H9 (cell line): Measurements from ENCODE around the gene CTIF. TPM values are rescaled to one million over a fixed set of nuclear protein-coding genes. Genes with fewer than 3 reads are reported as not detected.

Source experiments
- DNase-seq: peaks from one replicate; pipeline ENCODE4 v3.0.0-alpha.2; 2017
- H2AFZ ChIP-seq: one replicate; pipeline ENCODE4 v1.6.1; 2013; ENCODE audit warnings: mild to moderate bottlenecking, low read length, control low read depth, moderate library complexity
- H2AK5ac ChIP-seq: 2 replicates; pipeline ENCODE4 v1.6.1; 2013; ENCODE audit warnings: low read length, control low read depth, mixed read lengths; ENCODE audit not compliant: insufficient read length
- H2BK120ac ChIP-seq: one replicate; pipeline ENCODE4 v1.6.1; 2013; ENCODE audit warnings: low read depth, mild to moderate bottlenecking, low read length, control low read depth, inconsistent platforms; ENCODE audit not compliant: poor library complexity, severe bottlenecking
- H2BK12ac ChIP-seq: 2 replicates; pipeline ENCODE4 v1.6.1; 2013; ENCODE audit warnings: low read length, control low read depth, mixed read lengths, low read depth; ENCODE audit not compliant: insufficient read length
- H2BK15ac ChIP-seq: 2 replicates; pipeline ENCODE4 v1.6.1; 2013; ENCODE audit warnings: low read depth, low read length, control low read depth
- H2BK20ac ChIP-seq: one replicate; pipeline ENCODE4 v1.6.1; 2013; ENCODE audit warnings: low read depth, mild to moderate bottlenecking, low read length, control low read depth, inconsistent platforms; ENCODE audit not compliant: poor library complexity, severe bottlenecking
- H2BK5ac ChIP-seq: 2 replicates; pipeline ENCODE4 v1.6.1; 2013; ENCODE audit warnings: low read length, control low read depth, mixed read lengths; ENCODE audit not compliant: insufficient read length
- H3K14ac ChIP-seq: 2 replicates; pipeline ENCODE4 v1.6.1; 2013; ENCODE audit warnings: low read length, control low read depth; ENCODE audit not compliant: insufficient read depth
- H3K18ac ChIP-seq: 2 replicates; pipeline ENCODE4 v1.6.1; 2013; ENCODE audit warnings: low read depth, mild to moderate bottlenecking, mixed read lengths, low read length, control low read depth; ENCODE audit not compliant: insufficient read length
- H3K23ac ChIP-seq: 2 replicates; pipeline ENCODE4 v1.6.1; 2013; ENCODE audit warnings: low read length, control low read depth, mixed read lengths, low read depth; ENCODE audit not compliant: insufficient read length
- H3K23me2 ChIP-seq: 2 replicates; pipeline ENCODE4 v1.6.1; 2013; ENCODE audit warnings: low read depth, mild to moderate bottlenecking, mixed read lengths, low read length, control low read depth; ENCODE audit not compliant: insufficient read length, poor library complexity, severe bottlenecking
- H3K27ac ChIP-seq: 2 replicates; pipeline ENCODE4 v1.5.1; 2013; ENCODE audit warnings: low read length, control low read depth, mixed read lengths, low read depth; ENCODE audit not compliant: insufficient read length
- H3K27me3 ChIP-seq: 2 replicates; pipeline ENCODE4 v1.6.1; 2013; ENCODE audit warnings: low read length, control low read depth, inconsistent platforms; ENCODE audit not compliant: insufficient read depth
- H3K4ac ChIP-seq: 2 replicates; pipeline ENCODE4 v1.6.1; 2013; ENCODE audit warnings: low read depth, mild to moderate bottlenecking, control low read depth, inconsistent platforms, low read length, moderate library complexity
- H3K4me1 ChIP-seq: 2 replicates; pipeline ENCODE4 v1.6.1; 2013; ENCODE audit warnings: low read length, control low read depth, inconsistent platforms; ENCODE audit not compliant: insufficient read depth
- H3K4me2 ChIP-seq: 2 replicates; pipeline ENCODE4 v1.6.1; 2013; ENCODE audit warnings: low read length, control low read depth, mixed read lengths; ENCODE audit not compliant: insufficient read length, insufficient read depth
- H3K56ac ChIP-seq: 2 replicates; pipeline ENCODE4 v1.6.1; 2013; ENCODE audit warnings: low read depth, mild to moderate bottlenecking, mixed read lengths, low read length, control low read depth; ENCODE audit not compliant: insufficient read length
- H3K79me1 ChIP-seq: 2 replicates; pipeline ENCODE4 v1.6.1; 2013; ENCODE audit warnings: low read depth, mild to moderate bottlenecking, moderate library complexity, low read length, control low read depth, inconsistent platforms; ENCODE audit not compliant: insufficient read depth, poor library complexity, severe bottlenecking
- H3K79me2 ChIP-seq: 2 replicates; pipeline ENCODE4 v1.6.1; 2013; ENCODE audit warnings: low read length, control low read depth, inconsistent platforms; ENCODE audit not compliant: insufficient read depth
- H3K9ac ChIP-seq: 2 replicates; pipeline ENCODE4 v1.6.1; 2013; ENCODE audit warnings: low read length, control low read depth, mixed read lengths; ENCODE audit not compliant: insufficient read length; ENCODE audit errors: extremely low read depth
- H3K9me3 ChIP-seq: one replicate; pipeline ENCODE4 v1.6.1; 2013; ENCODE audit warnings: low read depth, low read length, inconsistent platforms; ENCODE audit not compliant: control insufficient read depth
- H3T11ph ChIP-seq: one replicate; pipeline ENCODE4 v1.6.1; 2013; ENCODE audit warnings: mild to moderate bottlenecking, low read length, control low read depth, inconsistent platforms
- H4K20me1 ChIP-seq: one replicate; pipeline ENCODE4 v1.6.1; 2013; ENCODE audit not compliant: control insufficient read depth, insufficient read length, insufficient read depth
- H4K5ac ChIP-seq: 2 replicates; pipeline ENCODE4 v1.6.1; 2013; ENCODE audit warnings: low read depth, mild to moderate bottlenecking, mixed read lengths, low read length, control low read depth; ENCODE audit not compliant: insufficient read length
- H4K8ac ChIP-seq: replicated peaks from 2 replicates; pipeline ENCODE4 v1.6.1; 2013; ENCODE audit warnings: low read length, control low read depth, mixed read lengths, low read depth; ENCODE audit not compliant: insufficient read length
- H4K91ac ChIP-seq: 2 replicates; pipeline ENCODE4 v1.6.1; 2013; ENCODE audit warnings: low read depth, mild to moderate bottlenecking, moderate library complexity, mixed read lengths, low read length, control low read depth; ENCODE audit not compliant: insufficient read length
- H3K27ac Mint-ChIP-seq, 3 experiments: 2 replicates in 2 of 3; 3 replicates in 1 of 3; pipeline ENCODE4 v1.8.0; 2020 to 2021; ENCODE audit warnings: mixed read lengths in 3 of 3, mild to moderate bottlenecking in 1 of 3, moderate library complexity in 1 of 3
- H3K27me3 Mint-ChIP-seq: 2 replicates; pipeline ENCODE4 v1.8.0; 2021; ENCODE audit warnings: low read depth, mild to moderate bottlenecking, moderate library complexity, mixed read lengths
- H3K36me3 Mint-ChIP-seq, 3 experiments: 2 replicates in 2 of 3; 3 replicates in 1 of 3; pipeline ENCODE4 v1.8.0; 2020 to 2021; ENCODE audit warnings: low read depth in 3 of 3, mixed read lengths in 3 of 3; ENCODE audit not compliant: insufficient read depth in 1 of 3
- H3K4me1 Mint-ChIP-seq, 2 experiments: 2 replicates each; pipeline ENCODE4 v1.8.0; 2020; ENCODE audit warnings: mixed read lengths in 2 of 2
- H3K4me3 Mint-ChIP-seq, 2 experiments: 2 replicates in 1 of 2; 3 replicates in 1 of 2; pipeline ENCODE4 v1.8.0; 2020 to 2021; ENCODE audit warnings: mild to moderate bottlenecking in 2 of 2, mixed read lengths in 2 of 2, moderate library complexity in 1 of 2
- H3K9me3 Mint-ChIP-seq, 2 experiments: 2 replicates in 1 of 2; 3 replicates in 1 of 2; pipeline ENCODE4 v1.8.0; 2020; ENCODE audit warnings: mild to moderate bottlenecking in 2 of 2, mixed read lengths in 2 of 2, moderate library complexity in 1 of 2
- CTCF ChIP-seq: fragments of 200-600 bp; sonication (generic); conservative IDR thresholded peaks from 3 replicates; pipeline ENCODE4 v1.8.0; 2021; ENCODE audit warnings: antibody characterized with exemption, mild to moderate bottlenecking
- WGBS: extraction: QIAGEN DNeasy Blood & Tissue Kit; methylation state at CpG from one replicate; pipeline ENCODE4 v1.1.7; 2013; ENCODE audit warnings: missing lambda C conversion rate, low lambda C conversion rate, mixed read lengths; ENCODE audit not compliant: insufficient read length; ENCODE audit errors: extremely low coverage; 5-methylcytosine and 5-hydroxymethylcytosine counted together
- total RNA-seq: library from RNA; stranded (reverse); gene quantifications from 2 replicates; pipeline ENCODE4 v1.2.1, GENCODE V29; 2021

Gene CTIF
- total RNA-seq, 1 experiment from 2014 or later = 15.8 TPM

GRCh38 chr18:48705043-48705442 is 166.2 kb downstream of the CTIF start:
- H2BK20ac ChIP-seq = no peak overlapping the region
- no peak overlapping the region for H4K91ac ChIP-seq
- H3K4me2 ChIP-seq = no peak overlapping the region
- H3K4me1 Mint-ChIP-seq = peaks cover 10 to 12% of the 10 kb centered on the region in 2 experiments
- H3K9ac ChIP-seq = no peak overlapping the region
- H4K20me1 ChIP-seq = no peaks in the 10 kb centered on the region
- no peak overlapping the region for H3K23ac ChIP-seq
- H3K27me3 ChIP-seq = no peaks in the 10 kb centered on the region
- H2BK12ac ChIP-seq = no peak overlapping the region
- H3K23me2 ChIP-seq = no peaks in the 10 kb centered on the region
- H3K27me3 Mint-ChIP-seq = no peaks in the 10 kb centered on the region
- DNase-seq = no peak
- H3K4ac ChIP-seq = no peak overlapping the region
- H3T11ph ChIP-seq = no peak overlapping the region
- H3K18ac ChIP-seq = no peak overlapping the region
- H2AFZ ChIP-seq = no peak overlapping the region
- H3K4me1 ChIP-seq = no peaks in the 10 kb centered on the region
- H2BK120ac ChIP-seq = no peak overlapping the region
- no peak overlapping the region for H3K14ac ChIP-seq
- no peak overlapping the region; a peak in 1 of 7 replicates for H3K27ac Mint-ChIP-seq
- no peak overlapping the region for H4K8ac ChIP-seq
- H3K27ac ChIP-seq = no peak overlapping the region
- no peak for TF ChIP-seq CTCF
- H3K9me3 Mint-ChIP-seq = no peaks in the 10 kb centered on the region
- no peak overlapping the region for H2BK5ac ChIP-seq
- H3K79me2 ChIP-seq = no peaks in the 10 kb centered on the region
- peaks cover 0 to 2% (median 0%) of the 10 kb centered on the region in 3 experiments; a peak in 1 of 7 replicates for H3K36me3 Mint-ChIP-seq
- no peaks in the 10 kb centered on the region for H3K79me1 ChIP-seq
- H3K9me3 ChIP-seq = no peaks in the 10 kb centered on the region
- H2AK5ac ChIP-seq = no peak overlapping the region
- no peak overlapping the region for H2BK15ac ChIP-seq
- no peak overlapping the region for H3K4me3 Mint-ChIP-seq
- no CpG with 5 or more reads among the region's 7 CpGs for WGBS
- no peak overlapping the region for H4K5ac ChIP-seq
- H3K56ac ChIP-seq = no peak overlapping the region
